Neural cell (in vitro differentiated cells): ENCODE data around the gene SEBOX.

Experiments
- EP300 ChIP-seq: fragments of 450-650 bp; conservative IDR thresholded peaks from 2 replicates; pipeline ENCODE4 v1.6.1; 2014; ENCODE audit warnings: antibody characterized with exemption, mild to moderate bottlenecking, moderate library complexity; ENCODE audit not compliant: poor library complexity, severe bottlenecking
- EZH2 ChIP-seq: fragments of 200-600, 300-800 bp; shearing (Covaris generic), sonication (generic); IDR thresholded peaks from 2 replicates; pipeline ENCODE4 v1.6.1; 2014; ENCODE audit warnings: antibody characterized with exemption, low read length, borderline replicate concordance, mild to moderate bottlenecking; ENCODE audit not compliant: insufficient read depth, poor library complexity, severe bottlenecking
- MXI1 ChIP-seq: fragments of 450-650 bp; conservative IDR thresholded peaks from 2 replicates; pipeline ENCODE4 v1.6.1; 2014; ENCODE audit warnings: antibody characterized with exemption, mild to moderate bottlenecking; ENCODE audit not compliant: poor library complexity, severe bottlenecking
- POLR2AphosphoS5 ChIP-seq: IDR thresholded peaks from 2 replicates; pipeline ENCODE4 v1.6.1; 2012
- RAD21 ChIP-seq: fragments of 450-650 bp; conservative IDR thresholded peaks from 2 replicates; pipeline ENCODE4 v1.6.1; 2014; ENCODE audit warnings: antibody characterized with exemption, mild to moderate bottlenecking, moderate library complexity
- SMC3 ChIP-seq: fragments of 450-650 bp; conservative IDR thresholded peaks from 2 replicates; pipeline ENCODE4 v1.6.1; 2014; ENCODE audit warnings: antibody characterized with exemption, mild to moderate bottlenecking, moderate library complexity; ENCODE audit not compliant: poor library complexity
- TAF1 ChIP-seq: IDR thresholded peaks from 2 replicates; pipeline ENCODE4 v1.6.1; 2012; ENCODE audit warnings: low read depth
- TF ChIP-seq, protein P1 (sequence below): fragments of 450-650 bp; IDR thresholded peaks from 2 replicates; pipeline ENCODE4 v1.5.1; 2014; ENCODE audit warnings: antibody characterized with exemption, mild to moderate bottlenecking, moderate library complexity; ENCODE audit not compliant: poor library complexity, severe bottlenecking
- TF ChIP-seq, protein P2 (sequence below): IDR thresholded peaks from 2 replicates; pipeline ENCODE4 v1.6.1; 2012; ENCODE audit warnings: borderline replicate concordance

DNA sequence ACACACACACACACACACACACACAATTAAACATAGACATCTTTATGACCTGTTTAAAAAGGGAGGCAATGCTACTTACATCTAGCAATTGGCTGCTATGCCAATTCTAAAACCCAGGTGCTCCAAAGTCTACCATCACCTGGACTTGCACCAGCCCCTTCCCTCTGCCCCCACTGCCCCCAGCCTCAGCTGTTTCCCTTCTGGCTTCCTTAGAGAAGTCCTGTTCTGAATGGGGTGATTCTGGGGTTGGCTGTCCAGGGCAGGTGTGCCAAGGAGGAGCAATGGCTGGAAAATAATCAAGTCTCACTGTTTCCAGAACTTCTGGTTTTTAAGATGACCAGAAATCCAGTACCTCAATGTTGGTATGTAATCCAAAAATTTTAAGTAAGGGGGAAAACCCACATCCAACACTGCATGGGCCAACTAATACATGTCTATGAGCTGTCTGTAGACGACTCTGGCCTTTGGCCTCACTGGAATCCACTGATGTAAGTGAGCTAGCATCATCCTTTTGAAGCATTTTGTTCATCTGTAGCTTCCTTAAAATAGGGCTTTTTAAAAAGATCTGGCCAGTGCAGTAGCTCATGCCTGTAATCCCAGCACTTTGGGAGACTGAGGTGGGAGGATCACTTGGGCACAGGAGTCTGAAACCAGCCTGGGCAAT, 31.8 kb downstream of the SEBOX start:
- TF ChIP-seq, protein P1, sequence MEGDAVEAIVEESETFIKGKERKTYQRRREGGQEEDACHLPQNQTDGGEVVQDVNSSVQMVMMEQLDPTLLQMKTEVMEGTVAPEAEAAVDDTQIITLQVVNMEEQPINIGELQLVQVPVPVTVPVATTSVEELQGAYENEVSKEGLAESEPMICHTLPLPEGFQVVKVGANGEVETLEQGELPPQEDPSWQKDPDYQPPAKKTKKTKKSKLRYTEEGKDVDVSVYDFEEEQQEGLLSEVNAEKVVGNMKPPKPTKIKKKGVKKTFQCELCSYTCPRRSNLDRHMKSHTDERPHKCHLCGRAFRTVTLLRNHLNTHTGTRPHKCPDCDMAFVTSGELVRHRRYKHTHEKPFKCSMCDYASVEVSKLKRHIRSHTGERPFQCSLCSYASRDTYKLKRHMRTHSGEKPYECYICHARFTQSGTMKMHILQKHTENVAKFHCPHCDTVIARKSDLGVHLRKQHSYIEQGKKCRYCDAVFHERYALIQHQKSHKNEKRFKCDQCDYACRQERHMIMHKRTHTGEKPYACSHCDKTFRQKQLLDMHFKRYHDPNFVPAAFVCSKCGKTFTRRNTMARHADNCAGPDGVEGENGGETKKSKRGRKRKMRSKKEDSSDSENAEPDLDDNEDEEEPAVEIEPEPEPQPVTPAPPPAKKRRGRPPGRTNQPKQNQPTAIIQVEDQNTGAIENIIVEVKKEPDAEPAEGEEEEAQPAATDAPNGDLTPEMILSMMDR, result no peak
- TF ChIP-seq RAD21, result no peak
- no peak for TF ChIP-seq MXI1
- no peak for TF ChIP-seq EZH2
- TF ChIP-seq, protein P2, sequence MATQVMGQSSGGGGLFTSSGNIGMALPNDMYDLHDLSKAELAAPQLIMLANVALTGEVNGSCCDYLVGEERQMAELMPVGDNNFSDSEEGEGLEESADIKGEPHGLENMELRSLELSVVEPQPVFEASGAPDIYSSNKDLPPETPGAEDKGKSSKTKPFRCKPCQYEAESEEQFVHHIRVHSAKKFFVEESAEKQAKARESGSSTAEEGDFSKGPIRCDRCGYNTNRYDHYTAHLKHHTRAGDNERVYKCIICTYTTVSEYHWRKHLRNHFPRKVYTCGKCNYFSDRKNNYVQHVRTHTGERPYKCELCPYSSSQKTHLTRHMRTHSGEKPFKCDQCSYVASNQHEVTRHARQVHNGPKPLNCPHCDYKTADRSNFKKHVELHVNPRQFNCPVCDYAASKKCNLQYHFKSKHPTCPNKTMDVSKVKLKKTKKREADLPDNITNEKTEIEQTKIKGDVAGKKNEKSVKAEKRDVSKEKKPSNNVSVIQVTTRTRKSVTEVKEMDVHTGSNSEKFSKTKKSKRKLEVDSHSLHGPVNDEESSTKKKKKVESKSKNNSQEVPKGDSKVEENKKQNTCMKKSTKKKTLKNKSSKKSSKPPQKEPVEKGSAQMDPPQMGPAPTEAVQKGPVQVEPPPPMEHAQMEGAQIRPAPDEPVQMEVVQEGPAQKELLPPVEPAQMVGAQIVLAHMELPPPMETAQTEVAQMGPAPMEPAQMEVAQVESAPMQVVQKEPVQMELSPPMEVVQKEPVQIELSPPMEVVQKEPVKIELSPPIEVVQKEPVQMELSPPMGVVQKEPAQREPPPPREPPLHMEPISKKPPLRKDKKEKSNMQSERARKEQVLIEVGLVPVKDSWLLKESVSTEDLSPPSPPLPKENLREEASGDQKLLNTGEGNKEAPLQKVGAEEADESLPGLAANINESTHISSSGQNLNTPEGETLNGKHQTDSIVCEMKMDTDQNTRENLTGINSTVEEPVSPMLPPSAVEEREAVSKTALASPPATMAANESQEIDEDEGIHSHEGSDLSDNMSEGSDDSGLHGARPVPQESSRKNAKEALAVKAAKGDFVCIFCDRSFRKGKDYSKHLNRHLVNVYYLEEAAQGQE, result no peak
- no peak for TF ChIP-seq POLR2AphosphoS5
- TF ChIP-seq SMC3, result no peak
- TF ChIP-seq EP300, result no peak
- no peak for TF ChIP-seq TAF1
